ENCODE data around the gene CLDN5. TPM values are rescaled to one million over a fixed set of nuclear protein-coding genes. Genes with fewer than 3 reads are reported as not detected.

CLDN5 gene
- total RNA-seq, 1 experiment from 2014 or later, result 0.44 TPM

DNA sequence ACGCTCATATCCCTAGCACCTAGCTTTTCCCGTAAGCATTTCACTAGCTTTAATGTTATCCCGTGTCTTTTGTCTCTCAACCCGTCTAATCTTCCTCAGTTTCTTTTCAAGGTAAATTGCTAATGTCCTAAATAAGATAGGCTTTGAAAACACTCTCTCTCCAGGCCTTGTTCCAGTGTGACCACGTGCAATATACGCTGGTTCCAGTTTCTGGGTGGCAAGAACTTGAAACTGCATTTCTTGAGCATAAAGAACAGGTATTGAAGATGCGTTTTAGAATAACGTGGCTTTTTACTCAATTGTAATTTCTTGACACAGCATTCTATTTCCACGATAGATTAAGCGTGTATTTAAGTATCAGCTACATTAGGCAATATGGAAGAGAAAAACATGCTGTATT lies 43.4 kb downstream of the CLDN5 start:
- no CpG with 5 or more reads among the region's 10 CpGs for WGBS (ENCODE audit: extremely low coverage, insufficient read length, low lambda C conversion rate)
- no peak overlapping the region; a peak in 1 of 7 replicates for H3K27ac Mint-ChIP-seq
- H3K9ac ChIP-seq (ENCODE audit: extremely low read depth, insufficient read length, low read length), result peak overlapping the region; percentile 94

More for the DNA sequence above, 43.4 kb downstream of the CLDN5 start:
- no peaks in the 10 kb centered on the region for H3K79me1 ChIP-seq (ENCODE audit: insufficient read depth, low read depth, low read length, poor library complexity, severe bottlenecking)
- Mint-ChIP-seq H3K9me3 (no peaks in the 10 kb centered on the region), H3K4me1 (peaks cover 20% of the 10 kb centered on the region in 2 experiments), H3K27me3 (ENCODE audit: low read depth) (no peaks in the 10 kb centered on the region; the same call in 1 of the 2 replicates), H3K4me3 (peak overlapping the region; percentile 98), H3K36me3 (ENCODE audit: insufficient read depth in 1 of 3, low read depth in 3 of 3) (peaks cover 21 to 40% (median 33%) of the 10 kb centered on the region in 3 experiments)
- no peak overlapping the region for H3K4ac ChIP-seq (ENCODE audit: low read depth, low read length)
- no peak overlapping the region for H2BK15ac ChIP-seq (ENCODE audit: low read depth, low read length)
- H4K20me1 ChIP-seq (ENCODE audit: control insufficient read depth, insufficient read depth, insufficient read length), result no peaks in the 10 kb centered on the region
- H2AK5ac ChIP-seq (ENCODE audit: insufficient read length, low read length), result no peak overlapping the region
- H3K56ac ChIP-seq (ENCODE audit: insufficient read length, low read depth, low read length), result no peak overlapping the region
- no peak overlapping the region for H2BK12ac ChIP-seq (ENCODE audit: insufficient read length, low read depth, low read length)
- no peak overlapping the region for H4K5ac ChIP-seq (ENCODE audit: insufficient read length, low read depth, low read length)
- TF ChIP-seq, protein P1, sequence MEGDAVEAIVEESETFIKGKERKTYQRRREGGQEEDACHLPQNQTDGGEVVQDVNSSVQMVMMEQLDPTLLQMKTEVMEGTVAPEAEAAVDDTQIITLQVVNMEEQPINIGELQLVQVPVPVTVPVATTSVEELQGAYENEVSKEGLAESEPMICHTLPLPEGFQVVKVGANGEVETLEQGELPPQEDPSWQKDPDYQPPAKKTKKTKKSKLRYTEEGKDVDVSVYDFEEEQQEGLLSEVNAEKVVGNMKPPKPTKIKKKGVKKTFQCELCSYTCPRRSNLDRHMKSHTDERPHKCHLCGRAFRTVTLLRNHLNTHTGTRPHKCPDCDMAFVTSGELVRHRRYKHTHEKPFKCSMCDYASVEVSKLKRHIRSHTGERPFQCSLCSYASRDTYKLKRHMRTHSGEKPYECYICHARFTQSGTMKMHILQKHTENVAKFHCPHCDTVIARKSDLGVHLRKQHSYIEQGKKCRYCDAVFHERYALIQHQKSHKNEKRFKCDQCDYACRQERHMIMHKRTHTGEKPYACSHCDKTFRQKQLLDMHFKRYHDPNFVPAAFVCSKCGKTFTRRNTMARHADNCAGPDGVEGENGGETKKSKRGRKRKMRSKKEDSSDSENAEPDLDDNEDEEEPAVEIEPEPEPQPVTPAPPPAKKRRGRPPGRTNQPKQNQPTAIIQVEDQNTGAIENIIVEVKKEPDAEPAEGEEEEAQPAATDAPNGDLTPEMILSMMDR (conservative IDR thresholded peaks at IDR 0.05), result no peak
- H3K4me2 ChIP-seq (ENCODE audit: insufficient read depth, insufficient read length, low read length), result peak overlapping the region; percentile 75
- H3K27ac ChIP-seq (ENCODE audit: insufficient read length, low read depth, low read length), result no peak overlapping the region
- no peak for DNase-seq
- no peak overlapping the region for H3K18ac ChIP-seq (ENCODE audit: insufficient read length, low read depth, low read length)
- H4K8ac ChIP-seq (replicated peaks; ENCODE audit: insufficient read length, low read depth, low read length), result no peak overlapping the region
- H3T11ph ChIP-seq (ENCODE audit: low read length), result no peak overlapping the region
- H2BK120ac ChIP-seq (ENCODE audit: low read depth, low read length, poor library complexity, severe bottlenecking), result no peak overlapping the region
- no peak overlapping the region for H2BK20ac ChIP-seq (ENCODE audit: low read depth, low read length, poor library complexity, severe bottlenecking)
- H3K9me3 ChIP-seq (ENCODE audit: control insufficient read depth, low read depth, low read length), result no peaks in the 10 kb centered on the region
- H2AFZ ChIP-seq (ENCODE audit: low read length), result no peak overlapping the region
- no peak overlapping the region for H4K91ac ChIP-seq (ENCODE audit: insufficient read length, low read depth, low read length)
- H2BK5ac ChIP-seq (ENCODE audit: insufficient read length, low read length), result no peak overlapping the region
- H3K79me2 ChIP-seq (ENCODE audit: insufficient read depth, low read length), result peaks cover 20% of the 10 kb centered on the region; the same call in 1 of the 2 replicates
- H3K23ac ChIP-seq (ENCODE audit: insufficient read length, low read depth, low read length), result no peak overlapping the region
- no peaks in the 10 kb centered on the region for H3K27me3 ChIP-seq (ENCODE audit: insufficient read depth, low read length)
- H3K4me1 ChIP-seq (ENCODE audit: insufficient read depth, low read length), result peaks cover 3% of the 10 kb centered on the region
- peaks cover 13% of the 10 kb centered on the region for H3K23me2 ChIP-seq (ENCODE audit: insufficient read length, low read depth, low read length, poor library complexity, severe bottlenecking)
- H3K14ac ChIP-seq (ENCODE audit: insufficient read depth, low read length), result no peak overlapping the region

Measured in H9 (cell line).